ENCODE data around the gene MAG.
"Not testable (repeated sequence)": the region's sequence is repeated elsewhere in the genome, so short reads cannot be mapped to it uniquely, and the experiment has no call there.

Gene MAG

DNA sequence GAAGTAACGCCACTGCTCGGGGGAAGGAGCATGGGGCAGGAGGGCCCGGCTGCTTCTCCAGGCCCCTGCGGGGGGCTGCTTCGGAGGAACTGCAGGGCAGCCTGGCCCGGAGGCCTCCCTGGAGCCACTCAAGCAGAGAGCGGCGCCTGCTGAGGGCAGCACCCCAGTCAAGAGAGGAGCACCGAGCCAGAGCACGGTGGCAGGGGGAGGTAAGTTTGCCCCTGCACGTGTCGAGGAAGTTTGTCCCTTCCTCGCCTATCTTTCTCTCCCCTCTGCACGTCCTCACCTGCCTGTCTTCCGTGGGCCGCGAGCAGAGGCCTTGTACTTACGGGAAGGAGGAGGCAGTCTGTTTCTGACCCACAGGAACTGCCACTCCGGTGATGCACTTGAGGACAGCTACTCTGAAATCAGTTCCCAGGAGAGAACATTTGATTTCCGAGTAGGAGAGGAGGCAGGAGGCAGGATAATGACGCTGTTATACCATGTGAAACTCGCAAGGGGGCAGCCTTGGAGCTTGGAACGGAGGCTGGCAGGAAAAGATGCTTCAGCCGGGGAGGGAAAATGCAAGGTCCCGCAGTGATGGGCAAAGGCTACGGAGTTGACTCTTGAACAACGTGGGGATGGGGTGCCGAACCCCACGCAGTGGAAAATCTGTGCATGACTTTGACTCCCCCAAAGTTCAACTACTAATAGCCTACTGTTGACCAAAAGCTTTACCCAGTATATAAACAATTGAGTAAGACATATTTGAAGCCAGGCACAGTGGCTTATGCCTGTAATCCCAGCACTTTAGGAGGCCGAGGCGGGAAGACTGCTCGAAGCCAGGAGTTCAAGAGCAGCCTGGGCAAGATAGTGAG lies 60.7 kb downstream of the MAG start:
- FAIRE-seq (peak; percentile 94), DNase-seq (ENCODE audit: extremely low spot score, insufficient read length, low read depth) (no peak)

- FAIRE-seq = no peak
- DNase-seq (ENCODE audit: extremely low spot score, insufficient read length, low read depth) = no peak
These were observed 61.7 kb downstream of the MAG start for GRCh38 chr19:35353635-35354034.

- DNase-seq (ENCODE audit: extremely low spot score, insufficient read length, low read depth) = no peak
- no peak for FAIRE-seq
These were observed 62.9 kb downstream of the MAG start for GRCh38 chr19:35354898-35355297.

DNA sequence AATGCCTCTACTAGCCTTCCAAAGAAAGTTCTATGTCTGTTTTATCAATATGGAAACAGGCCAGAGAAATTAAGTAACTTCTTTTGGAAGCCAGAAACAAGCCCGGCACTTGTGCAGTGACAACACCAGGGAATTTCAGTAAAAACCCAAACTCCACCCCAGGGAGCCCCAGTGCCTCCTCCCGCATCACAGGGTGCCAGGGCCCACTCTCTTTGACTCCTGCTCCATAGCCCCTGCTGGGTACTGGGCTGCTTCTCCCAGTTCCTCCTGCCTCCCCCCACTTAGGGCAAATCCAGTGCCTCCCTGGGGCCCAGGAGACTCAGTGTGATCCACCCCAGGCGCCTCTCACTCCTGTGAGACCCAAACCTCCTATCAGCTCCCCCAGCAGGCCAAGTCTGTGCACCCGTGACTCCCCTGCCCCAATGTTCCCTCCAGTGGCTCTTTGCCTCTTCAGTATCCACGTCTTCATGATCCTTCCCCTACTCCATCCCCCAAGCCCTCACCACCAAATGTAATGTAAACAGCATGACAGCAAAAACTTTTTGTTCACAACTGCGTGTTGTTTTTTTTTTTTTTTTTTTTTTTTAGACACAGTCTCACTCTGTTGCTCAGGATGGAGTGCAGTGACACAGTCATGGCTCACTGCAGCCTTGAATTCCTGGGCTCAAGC lies 64.0 kb downstream of the MAG start:
- no peak for FAIRE-seq
- no peak for DNase-seq (ENCODE audit: extremely low spot score, insufficient read length, low read depth)

DNA sequence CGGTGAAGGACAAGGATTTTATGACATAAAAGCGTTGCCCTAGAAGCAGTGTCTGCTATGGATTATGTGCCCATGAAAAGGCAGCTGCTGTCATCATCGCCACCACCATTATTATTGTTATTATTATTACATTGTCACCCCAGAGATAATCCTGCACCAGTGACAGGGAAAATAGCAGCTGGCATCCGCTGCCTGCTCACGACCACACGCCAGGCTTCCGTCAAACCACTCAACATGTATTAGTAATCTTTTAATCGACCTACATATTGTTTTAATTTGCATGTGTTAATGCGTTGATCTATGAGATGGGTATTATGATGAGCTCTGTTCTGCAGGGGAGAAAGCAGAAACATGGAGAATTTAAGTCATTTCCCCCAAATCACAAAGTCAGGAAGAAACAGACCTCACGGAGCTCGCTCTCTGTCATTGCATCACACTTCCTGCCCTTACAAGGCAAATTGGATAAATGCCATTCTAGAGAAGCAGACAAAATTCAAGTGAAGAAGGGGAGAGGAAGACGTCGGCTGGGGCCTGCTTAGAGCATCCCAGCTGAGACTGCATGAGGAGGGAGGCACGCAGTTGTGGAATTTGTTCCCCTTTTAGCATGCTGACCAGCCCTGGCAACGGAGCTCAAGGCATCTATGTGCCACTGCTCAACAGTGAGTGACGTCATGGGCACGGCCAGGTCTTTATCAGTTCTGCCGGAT lies 66.1 kb downstream of the MAG start, which contains the start of gene FFAR3:
FFAR3 (plus strand) TSS at position 594 of the 707 bp plus-strand sequence. CDS start 431 bp downstream, outside the sequence.
- DNase-seq (ENCODE audit: extremely low spot score, insufficient read length, low read depth) = no peak
- no peak for FAIRE-seq

DNA sequence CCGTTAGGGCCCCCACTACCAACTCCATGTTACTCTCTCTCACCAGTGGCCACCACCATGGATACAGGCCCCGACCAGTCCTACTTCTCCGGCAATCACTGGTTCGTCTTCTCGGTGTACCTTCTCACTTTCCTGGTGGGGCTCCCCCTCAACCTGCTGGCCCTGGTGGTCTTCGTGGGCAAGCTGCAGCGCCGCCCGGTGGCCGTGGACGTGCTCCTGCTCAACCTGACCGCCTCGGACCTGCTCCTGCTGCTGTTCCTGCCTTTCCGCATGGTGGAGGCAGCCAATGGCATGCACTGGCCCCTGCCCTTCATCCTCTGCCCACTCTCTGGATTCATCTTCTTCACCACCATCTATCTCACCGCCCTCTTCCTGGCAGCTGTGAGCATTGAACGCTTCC lies 66.9 kb downstream of the MAG start:
- not testable (repeated sequence) for FAIRE-seq; DNase-seq (ENCODE audit: extremely low spot score, insufficient read length, low read depth)

DNA sequence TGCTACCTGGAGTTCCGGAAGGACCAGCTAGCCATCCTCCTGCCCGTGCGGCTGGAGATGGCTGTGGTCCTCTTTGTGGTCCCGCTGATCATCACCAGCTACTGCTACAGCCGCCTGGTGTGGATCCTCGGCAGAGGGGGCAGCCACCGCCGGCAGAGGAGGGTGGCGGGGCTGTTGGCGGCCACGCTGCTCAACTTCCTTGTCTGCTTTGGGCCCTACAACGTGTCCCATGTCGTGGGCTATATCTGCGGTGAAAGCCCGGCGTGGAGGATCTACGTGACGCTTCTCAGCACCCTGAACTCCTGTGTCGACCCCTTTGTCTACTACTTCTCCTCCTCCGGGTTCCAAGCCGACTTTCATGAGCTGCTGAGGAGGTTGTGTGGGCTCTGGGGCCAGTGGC lies 67.4 kb downstream of the MAG start:
- not testable (repeated sequence) for DNase-seq (ENCODE audit: extremely low spot score, insufficient read length, low read depth); FAIRE-seq

DNA sequence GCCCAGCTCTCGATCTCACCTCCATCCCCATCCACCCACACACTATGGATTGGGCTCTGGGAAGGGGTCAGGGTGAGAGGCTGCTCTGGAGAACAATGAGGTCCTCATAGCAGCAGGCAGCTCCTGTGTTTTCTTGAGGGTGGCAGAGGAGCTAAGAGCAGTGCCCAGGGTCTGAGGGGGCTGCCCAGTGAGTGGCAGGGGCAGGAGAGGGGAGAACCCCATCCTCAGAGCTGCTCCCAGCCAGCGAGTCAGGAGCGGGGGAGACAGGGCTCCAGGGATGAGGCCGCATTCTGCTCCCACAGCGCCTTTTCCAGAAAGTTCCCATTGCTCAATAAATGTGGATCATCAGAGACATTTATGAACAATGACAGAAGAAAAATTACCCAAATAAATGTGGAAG lies 68.1 kb downstream of the MAG start:
- not testable (repeated sequence) for DNase-seq (ENCODE audit: extremely low spot score, insufficient read length, low read depth)
- FAIRE-seq = peak; percentile 72

GRCh38 chr19:35360880-35361420 lies 69.0 kb downstream of the MAG start:
- FAIRE-seq (no peak), DNase-seq (ENCODE audit: extremely low spot score, insufficient read length, low read depth) (no peak)

- no peak for DNase-seq (ENCODE audit: extremely low spot score, insufficient read length, low read depth)
- no peak for FAIRE-seq
These were observed 70.5 kb downstream of the MAG start for GRCh38 chr19:35362261-35363000.

GRCh38 chr19:35363001-35363590 lies 71.1 kb downstream of the MAG start:
- DNase-seq (ENCODE audit: extremely low spot score, insufficient read length, low read depth) (no peak), FAIRE-seq (no peak)

All from GM18507 (cell line).